GM23338 (cell line): ENCODE results near the gene SON. TPM values are rescaled to one million over a fixed set of nuclear protein-coding genes. Genes with fewer than 3 reads are reported as not detected.

Experiments
- ATAC-seq: fragments of 200-7000 bp; cut with Tn5 transposase; 3 replicates; pipeline ENCODE4 v1.9.1; 2020
- DNase-seq: peaks from one replicate; pipeline ENCODE4 v3.0.0-alpha.2; 2015; ENCODE audit warnings: low spot score
- H2AFZ ChIP-seq: fragments of 200-600 bp; sonication (generic); 2 replicates; pipeline ENCODE4 v1.8.0; 2016; ENCODE audit warnings: antibody characterized with exemption, mild to moderate bottlenecking, moderate library complexity
- H3F3A ChIP-seq: fragments of 200-600 bp; sonication (generic); replicated peaks from 2 replicates; pipeline ENCODE4 v1.8.0; 2017; ENCODE audit warnings: antibody characterized with exemption, mixed run types, low read depth
- H3K27ac ChIP-seq: fragments of 200-600 bp; sonication (generic); 2 replicates; pipeline ENCODE4 v1.6.1; 2016; ENCODE audit warnings: low read depth
- H3K27me3 ChIP-seq: fragments of 200-600 bp; sonication (generic); 2 replicates; pipeline ENCODE4 v1.8.0; 2016; ENCODE audit warnings: mild to moderate bottlenecking, mixed run types, moderate library complexity; ENCODE audit not compliant: insufficient read depth
- H3K36me3 ChIP-seq: fragments of 200-600 bp; sonication (generic); 2 replicates; pipeline ENCODE4 v1.8.0; 2016; ENCODE audit warnings: mild to moderate bottlenecking; ENCODE audit not compliant: insufficient read depth
- H3K4me1 ChIP-seq: fragments of 200-600 bp; sonication (generic); 2 replicates; pipeline ENCODE4 v1.8.0; 2016; ENCODE audit warnings: mild to moderate bottlenecking, moderate library complexity; ENCODE audit not compliant: insufficient read depth
- H3K4me2 ChIP-seq: fragments of 200-600 bp; sonication (generic); 2 replicates; pipeline ENCODE4 v1.7.1; 2017; ENCODE audit warnings: mixed run types
- H3K4me3 ChIP-seq: fragments of 200-600 bp; sonication (generic); 2 replicates; pipeline ENCODE4 v1.6.1; 2016; ENCODE audit warnings: mixed run types
- H3K79me2 ChIP-seq: fragments of 200-600 bp; sonication (generic); replicated peaks from 2 replicates; pipeline ENCODE4 v1.8.0; 2017; ENCODE audit warnings: mild to moderate bottlenecking; ENCODE audit not compliant: insufficient read depth
- H3K9me2 ChIP-seq: fragments of 200-600 bp; sonication (generic); 2 replicates; pipeline ENCODE4 v1.8.0; 2017; ENCODE audit not compliant: insufficient read depth
- H4K20me1 ChIP-seq: fragments of 200-600 bp; sonication (generic); replicated peaks from 2 replicates; pipeline ENCODE4 v1.8.0; 2017; ENCODE audit warnings: mild to moderate bottlenecking; ENCODE audit not compliant: insufficient read depth
- H3K27ac Mint-ChIP-seq: 2 replicates; pipeline ENCODE4 v1.8.0; 2020; ENCODE audit warnings: inconsistent platforms, mild to moderate bottlenecking, moderate library complexity, mixed read lengths
- H3K27me3 Mint-ChIP-seq: 3 replicates; pipeline ENCODE4 v1.8.0; 2022; ENCODE audit warnings: low read depth, mild to moderate bottlenecking, moderate library complexity, mixed read lengths, inconsistent platforms; ENCODE audit not compliant: insufficient read depth, poor library complexity
- H3K36me3 Mint-ChIP-seq: 3 replicates; pipeline ENCODE4 v1.8.0; 2021; ENCODE audit warnings: low read depth, mild to moderate bottlenecking, inconsistent platforms, moderate library complexity, mixed read lengths
- H3K4me1 Mint-ChIP-seq: 3 replicates; pipeline ENCODE4 v1.8.0; 2020; ENCODE audit warnings: mild to moderate bottlenecking, inconsistent platforms, mixed read lengths
- H3K4me3 Mint-ChIP-seq: 3 replicates; pipeline ENCODE4 v1.8.0; 2021; ENCODE audit warnings: moderate library complexity, mild to moderate bottlenecking, inconsistent platforms, mixed read lengths
- H3K9me3 Mint-ChIP-seq: 3 replicates; pipeline ENCODE4 v1.8.0; 2020; ENCODE audit warnings: moderate library complexity, mild to moderate bottlenecking, inconsistent platforms, mixed read lengths
- CTCF ChIP-seq, 2 experiments: fragments of 200-600 bp in 1 of 2; sonication (generic) in 1 of 2; conservative IDR thresholded peaks; 2 replicates each; pipeline versions ENCODE4 v1.5.1 to v1.6.1; 2016 to 2017; ENCODE audit warnings: antibody characterized with exemption in 2 of 2, low read depth in 2 of 2, mild to moderate bottlenecking in 2 of 2, moderate library complexity in 1 of 2
- EZH2phosphoT487 ChIP-seq: fragments of 200-600 bp; sonication (generic); IDR thresholded peaks from one replicate; pipeline ENCODE4 v1.8.1; 2018; ENCODE audit warnings: antibody characterized with exemption; ENCODE audit not compliant: unreplicated experiment
- JUNB ChIP-seq: IDR thresholded peaks from one replicate; pipeline ENCODE4 v1.6.1; 2016; ENCODE audit warnings: antibody characterized with exemption; ENCODE audit not compliant: unreplicated experiment
- NANOG ChIP-seq: IDR thresholded peaks from 2 replicates; pipeline ENCODE4 v1.6.1; 2016; ENCODE audit warnings: antibody characterized with exemption, borderline replicate concordance
- POLR2AphosphoS5 ChIP-seq: IDR thresholded peaks from 2 replicates; pipeline ENCODE4 v1.6.1; 2016; ENCODE audit warnings: antibody characterized with exemption, low read depth
- REST ChIP-seq: IDR thresholded peaks from one replicate; pipeline ENCODE4 v1.6.1; 2018; ENCODE audit warnings: antibody characterized with exemption; ENCODE audit not compliant: unreplicated experiment
- STAT1 ChIP-seq: IDR thresholded peaks from one replicate; pipeline ENCODE4 v1.6.1; 2016; ENCODE audit warnings: antibody characterized with exemption; ENCODE audit not compliant: unreplicated experiment
- ZNF331 ChIP-seq: fragments of 250-450 bp; sonication (Bioruptor Pico); IDR thresholded peaks from 2 replicates; pipeline ENCODE4 v1.5.0; 2020; ENCODE audit warnings: low read depth, mild to moderate bottlenecking, moderate library complexity
- ZNF462 ChIP-seq: fragments of 250-450 bp; sonication (Bioruptor Pico); IDR thresholded peaks from 2 replicates; pipeline ENCODE4 v1.5.0; 2020; ENCODE audit warnings: mild to moderate bottlenecking, moderate library complexity
- polyA plus RNA-seq: library from polyadenylated mRNA; unstranded; fragments of >200 nt; fragmentation: Nextera tagmentation; extraction: Ambion mirVana; gene quantifications from 2 replicates; pipeline ENCODE4 v1.2.1, GENCODE V29; 2016
- total RNA-seq: library from RNA; depleted of rRNA; stranded (reverse); fragments of >200 nt; shearing (Covaris generic); gene quantifications from 2 replicates; pipeline ENCODE4 v1.2.3, GENCODE V29; 2014

SON gene
- total and polyA plus RNA-seq, 2 experiments from 2014 or later, result 361 to 1,421 TPM

GRCh38 chr21:33540711-33541104 lies 2.1 kb upstream of the SON start:
- TF ChIP-seq POLR2AphosphoS5 (no peak), CTCF (conservative IDR thresholded peaks at IDR 0.05; ENCODE audit: low read depth in 2 of 2) (no peak), REST (no peak), EZH2phosphoT487 (no peak), STAT1 (no peak), JUNB (no peak), ZNF462 (CRISPR knock-in tag) (no peak), ZNF331 (CRISPR knock-in tag) (no peak), NANOG (no peak)
- Histone ChIP-seq H3K4me1 (peaks cover 7% of the 10 kb centered on the region), H3K9me2 (no peaks in the 10 kb centered on the region), H4K20me1 (peaks cover 36% of the 10 kb centered on the region), H3K27me3 (no peaks in the 10 kb centered on the region), H3K27ac (no peak overlapping the region), H2AFZ (no peak overlapping the region), H3K4me2 (peak overlapping the region; percentile 87), H3K4me3 (peak overlapping the region; percentile 97), H3K79me2 (peaks cover 89% of the 10 kb centered on the region), H3F3A (peaks cover 18% of the 10 kb centered on the region), H3K36me3 (peaks cover 34% of the 10 kb centered on the region)
- ATAC-seq (no peak), DNase-seq (peak; percentile 32)
- Mint-ChIP-seq H3K27me3 (peaks cover 8% of the 10 kb centered on the region), H3K4me3 (peak overlapping the region; percentile 96), H3K36me3 (peaks cover 64% of the 10 kb centered on the region), H3K27ac (peak overlapping the region; percentile 100), H3K9me3 (no peaks in the 10 kb centered on the region), H3K4me1 (peaks cover 11% of the 10 kb centered on the region)
